GM12891 (cell line): Measurements from ENCODE around the gene FADS1.
A peak's percentile ranks its signal among the peaks of the same experiment; 100 is the strongest.

ENCODE experiments used
- POLR2A ChIP-seq: IDR thresholded peaks from 2 replicates; pipeline ENCODE4 v1.6.1; 2011; ENCODE audit warnings: low read depth, low read length, control low read depth
- POLR2AphosphoS5 ChIP-seq: IDR thresholded peaks from 2 replicates; pipeline ENCODE4 v1.6.1; 2011; ENCODE audit warnings: low read depth, low read length, control low read depth
- TAF1 ChIP-seq: IDR thresholded peaks from 2 replicates; pipeline ENCODE4 v1.6.1; 2011; ENCODE audit warnings: low read depth, low read length, control low read depth

GRCh38 chr11:61784506-61784805, 32.3 kb downstream of the FADS1 start:
- TF ChIP-seq POLR2A = no peak
- TF ChIP-seq TAF1 = no peak
- 0 out of 2 replicates have a peak, but pooled peaks have one; percentile 6 for TF ChIP-seq POLR2AphosphoS5
